WTC11 (cell line): ENCODE results near the gene FAM118B. TPM values are rescaled to one million over a fixed set of nuclear protein-coding genes. Genes with fewer than 3 reads are reported as not detected.
A peak's percentile ranks its signal among the peaks of the same experiment; 100 is the strongest.

Source experiments
- AR ChIP-seq: fragments of 250-450 bp; sonication (Bioruptor Pico); IDR thresholded peaks from 2 replicates; pipeline ENCODE4 v1.9.0; 2021; ENCODE audit warnings: mild to moderate bottlenecking
- ARID4B ChIP-seq: sonication (generic); formaldehyde crosslinking; IDR thresholded peaks from 2 replicates; pipeline ENCODE4 v1.8.0; 2023; ENCODE audit warnings: missing genetic modification reagents, mild to moderate bottlenecking, borderline replicate concordance
- ATF3 ChIP-seq: sonication (generic); formaldehyde crosslinking; conservative IDR thresholded peaks from 2 replicates; pipeline ENCODE4 v1.8.1; 2022; ENCODE audit warnings: mild to moderate bottlenecking, missing genetic modification reagents
- CBFB ChIP-seq: sonication (generic); formaldehyde crosslinking; IDR thresholded peaks from 2 replicates; pipeline ENCODE4 v1.8.1; 2022; ENCODE audit warnings: mild to moderate bottlenecking, low read depth, missing genetic modification reagents
- CDX4 ChIP-seq: fragments of 250-450 bp; sonication (Bioruptor Pico); IDR thresholded peaks from 2 replicates; pipeline ENCODE4 v1.9.0; 2021; ENCODE audit warnings: moderate library complexity, mild to moderate bottlenecking, inconsistent platforms, borderline replicate concordance
- ESRRA ChIP-seq: sonication (generic); formaldehyde crosslinking; IDR thresholded peaks from 2 replicates; pipeline ENCODE4 v1.8.1; 2022; ENCODE audit warnings: mild to moderate bottlenecking, missing genetic modification reagents, borderline replicate concordance
- ETV6 ChIP-seq: sonication (generic); formaldehyde crosslinking; IDR thresholded peaks from 2 replicates; pipeline ENCODE4 v1.8.1; 2022; ENCODE audit warnings: mild to moderate bottlenecking, missing genetic modification reagents
- FOXP1 ChIP-seq: sonication (generic); formaldehyde crosslinking; IDR thresholded peaks from 2 replicates; pipeline ENCODE4 v1.8.0; 2022; ENCODE audit warnings: missing genetic modification reagents, mild to moderate bottlenecking, moderate library complexity, borderline replicate concordance
- GTF2I ChIP-seq: fragments of 250-450 bp; sonication (Bioruptor Pico); conservative IDR thresholded peaks from 2 replicates; pipeline ENCODE4 v1.4.0; 2021; ENCODE audit warnings: mild to moderate bottlenecking
- JUN ChIP-seq: sonication (generic); formaldehyde crosslinking; IDR thresholded peaks from 2 replicates; pipeline ENCODE4 v1.8.0; 2023; ENCODE audit warnings: mild to moderate bottlenecking, missing genetic modification reagents
- MYBL2 ChIP-seq: sonication (generic); formaldehyde crosslinking; IDR thresholded peaks from 2 replicates; pipeline ENCODE4 v1.8.1; 2023; ENCODE audit warnings: mild to moderate bottlenecking, moderate library complexity, missing genetic modification reagents
- NFATC4 ChIP-seq: fragments of 250-450 bp; sonication (Bioruptor Pico); IDR thresholded peaks from 2 replicates; pipeline ENCODE4 v1.9.0; 2021; ENCODE audit warnings: mild to moderate bottlenecking
- NR1H2 ChIP-seq: sonication (generic); formaldehyde crosslinking; IDR thresholded peaks from 2 replicates; pipeline ENCODE4 v1.9.0; 2021; ENCODE audit warnings: mild to moderate bottlenecking, moderate library complexity, missing genetic modification reagents
- NR2C2 ChIP-seq: sonication (generic); formaldehyde crosslinking; IDR thresholded peaks from 2 replicates; pipeline ENCODE4 v1.8.0; 2022; ENCODE audit warnings: mild to moderate bottlenecking, missing genetic modification reagents
- OVOL2 ChIP-seq: fragments of 250-450 bp; sonication (Bioruptor Pico); IDR thresholded peaks from 2 replicates; pipeline ENCODE4 v1.9.0; 2021; ENCODE audit warnings: mild to moderate bottlenecking, borderline replicate concordance
- RELA ChIP-seq: sonication (generic); formaldehyde crosslinking; IDR thresholded peaks from 2 replicates; pipeline ENCODE4 v1.8.1; 2022; ENCODE audit warnings: missing genetic modification reagents, mild to moderate bottlenecking, borderline replicate concordance
- SOX15 ChIP-seq: fragments of 250-450 bp; sonication (Bioruptor Pico); IDR thresholded peaks from 2 replicates; pipeline ENCODE4 v1.9.0; 2021; ENCODE audit warnings: mild to moderate bottlenecking
- SP1 ChIP-seq: sonication (generic); formaldehyde crosslinking; conservative IDR thresholded peaks from 2 replicates; pipeline ENCODE4 v1.8.1; 2022; ENCODE audit warnings: missing genetic modification reagents
- TEAD4 ChIP-seq: sonication (generic); formaldehyde crosslinking; IDR thresholded peaks from 2 replicates; pipeline ENCODE4 v1.8.0; 2022; ENCODE audit warnings: mild to moderate bottlenecking, missing genetic modification reagents
- USF1 ChIP-seq: sonication (generic); formaldehyde crosslinking; IDR thresholded peaks from 2 replicates; pipeline ENCODE4 v1.8.0; 2022; ENCODE audit warnings: mild to moderate bottlenecking, missing genetic modification reagents
- ZBTB21 ChIP-seq: sonication (generic); formaldehyde crosslinking; IDR thresholded peaks from 2 replicates; pipeline ENCODE4 v1.8.1; 2023; ENCODE audit warnings: mild to moderate bottlenecking, missing genetic modification reagents, borderline replicate concordance
- ZNF138 ChIP-seq: sonication (generic); formaldehyde crosslinking; conservative IDR thresholded peaks from 2 replicates; pipeline ENCODE4 v1.8.1; 2022; ENCODE audit warnings: mild to moderate bottlenecking, moderate library complexity, missing genetic modification reagents
- ZNF281 ChIP-seq: sonication (generic); formaldehyde crosslinking; IDR thresholded peaks from 2 replicates; pipeline ENCODE4 v1.8.0; 2023; ENCODE audit warnings: mild to moderate bottlenecking, missing genetic modification reagents
- ZNF317 ChIP-seq: sonication (generic); formaldehyde crosslinking; IDR thresholded peaks from 2 replicates; pipeline ENCODE4 v1.8.1; 2023; ENCODE audit warnings: low read depth, mild to moderate bottlenecking, moderate library complexity, missing genetic modification reagents, borderline replicate concordance
- ZNF416 ChIP-seq: fragments of 250-450 bp; sonication (Bioruptor Pico); IDR thresholded peaks from 2 replicates; pipeline ENCODE4 v1.9.0; 2021; ENCODE audit warnings: mild to moderate bottlenecking, inconsistent platforms
- ZNF423 ChIP-seq: fragments of 250-450 bp; sonication (Bioruptor Pico); IDR thresholded peaks from 2 replicates; pipeline ENCODE4 v2.1.2; 2022; ENCODE audit warnings: mild to moderate bottlenecking, moderate library complexity
- total RNA-seq: library from RNA; stranded (reverse); gene quantifications from 3 replicates; pipeline ENCODE4 v1.2.3, GENCODE V29; 2021

Gene FAM118B
- total RNA-seq, 1 experiment from 2014 or later: 35.3 TPM

- TF ChIP-seq ETV6 (CRISPR knock-in tag) (peak; percentile 57; the same call in 1 of the 2 replicates), RELA (CRISPR knock-in tag) (no peak), ARID4B (peak; percentile 78; the same call in 1 of the 2 replicates), ZNF423 (CRISPR knock-in tag) (no peak), ZBTB21 (CRISPR knock-in tag) (peak; percentile 96), MYBL2 (peak; percentile 80; the same call in 1 of the 2 replicates), CDX4 (CRISPR knock-in tag) (no peak), SOX15 (CRISPR knock-in tag) (no peak), AR (CRISPR knock-in tag) (no peak), NFATC4 (CRISPR knock-in tag) (no peak), USF1 (CRISPR knock-in tag) (peak; percentile 94), ZNF138 (CRISPR knock-in tag) (0 out of 2 replicates have a peak, but pooled peaks have one; percentile 23), TEAD4 (peak; percentile 24; the same call in 1 of the 2 replicates), GTF2I (no peak), SP1 (CRISPR knock-in tag) (peak; percentile 99), NR2C2 (CRISPR knock-in tag) (no peak), FOXP1 (peak; percentile 53; the same call in 1 of the 2 replicates), ESRRA (peak; percentile 57), ZNF416 (no peak; the same call in 1 of the 2 replicates), ZNF317 (CRISPR knock-in tag) (no peak), ZNF281 (no peak), NR1H2 (no peak), JUN (CRISPR knock-in tag) (peak; percentile 84), CBFB (peak; percentile 79; the same call in 1 of the 2 replicates), ATF3 (CRISPR knock-in tag) (no peak), OVOL2 (CRISPR knock-in tag) (no peak)
These were observed 57.4 kb downstream of the FAM118B start, which contains the start of the genes FOXRED1 and SRPRA (continued) for GRCh38 chr11:126268708-126269579.
